RPMI7951 (cell line): ENCODE data around the gene HIF1A. TPM values are rescaled to one million over a fixed set of nuclear protein-coding genes. Genes with fewer than 3 reads are reported as not detected.

Experiments
- DNase-seq: peaks from one replicate; pipeline ENCODE4 v3.0.0-alpha.2; 2012; ENCODE audit warnings: low read depth
- total RNA-seq: library from RNA; depleted of rRNA; stranded (reverse); fragments of >200 nt; shearing (Covaris generic); gene quantifications from 2 replicates; pipeline ENCODE4 v1.2.3, GENCODE V29; 2014

Gene HIF1A
- total RNA-seq, 1 experiment from 2014 or later = 270 TPM

- no peak for DNase-seq
Measured at GRCh38 chr14:61672796-61673195, 22.5 kb upstream of the HIF1A start.

GRCh38 chr14:61673305-61673704 is 22.0 kb upstream of the HIF1A start:
- no peak for DNase-seq

- DNase-seq = no peak
Measured at GRCh38 chr14:61675291-61675690, 20.0 kb upstream of the HIF1A start.

- no peak for DNase-seq
Measured at GRCh38 chr14:61677479-61677878, 17.8 kb upstream of the HIF1A start.

GRCh38 chr14:61678975-61679374 is 16.3 kb upstream of the HIF1A start:
- DNase-seq = no peak

GRCh38 chr14:61681413-61681812 is 13.9 kb upstream of the HIF1A start:
- no peak for DNase-seq

GRCh38 chr14:61683108-61683507 is 12.2 kb upstream of the HIF1A start:
- DNase-seq = no peak

GRCh38 chr14:61690039-61690438 is 5.3 kb upstream of the HIF1A start:
- DNase-seq = no peak

- no peak for DNase-seq
Measured at GRCh38 chr14:61690982-61691381, 4.3 kb upstream of the HIF1A start.

GRCh38 chr14:61691495-61691894 is 3.8 kb upstream of the HIF1A start:
- DNase-seq = no peak

GRCh38 chr14:61694039-61694438 is 1.3 kb upstream of the HIF1A start:
- no peak for DNase-seq

GRCh38 chr14:61695695-61696527 is 598 bp downstream of the HIF1A start:
- DNase-seq = peak; percentile 63

GRCh38 chr14:61696753-61697318 is 1.5 kb downstream of the HIF1A start:
- no peak for DNase-seq

GRCh38 chr14:61698206-61698980 is 3.1 kb downstream of the HIF1A start:
- DNase-seq = no peak

GRCh38 chr14:61699027-61699426 is 3.7 kb downstream of the HIF1A start:
- DNase-seq = no peak

GRCh38 chr14:61700104-61700886 is 5.0 kb downstream of the HIF1A start:
- DNase-seq = no peak

GRCh38 chr14:61701946-61702345 is 6.6 kb downstream of the HIF1A start:
- DNase-seq = no peak

- no peak for DNase-seq
Measured at GRCh38 chr14:61703342-61704129, 8.2 kb downstream of the HIF1A start.

GRCh38 chr14:61704554-61704953 is 9.2 kb downstream of the HIF1A start:
- DNase-seq = no peak

- no peak for DNase-seq
Measured at GRCh38 chr14:61705017-61705416, 9.7 kb downstream of the HIF1A start.

- DNase-seq = no peak
Measured at GRCh38 chr14:61706096-61706690, 10.9 kb downstream of the HIF1A start.
